GM19023 (cell line): ENCODE data around the gene CTNND2.

Experiments used
- ATAC-seq: cut with Tn5 transposase; IDR thresholded peaks from one replicate; pipeline ENCODE4 v1.9.1; 2021; ENCODE audit warnings: mild to moderate bottlenecking, moderate library complexity; ENCODE audit not compliant: unreplicated experiment

CTNND2 gene

DNA sequence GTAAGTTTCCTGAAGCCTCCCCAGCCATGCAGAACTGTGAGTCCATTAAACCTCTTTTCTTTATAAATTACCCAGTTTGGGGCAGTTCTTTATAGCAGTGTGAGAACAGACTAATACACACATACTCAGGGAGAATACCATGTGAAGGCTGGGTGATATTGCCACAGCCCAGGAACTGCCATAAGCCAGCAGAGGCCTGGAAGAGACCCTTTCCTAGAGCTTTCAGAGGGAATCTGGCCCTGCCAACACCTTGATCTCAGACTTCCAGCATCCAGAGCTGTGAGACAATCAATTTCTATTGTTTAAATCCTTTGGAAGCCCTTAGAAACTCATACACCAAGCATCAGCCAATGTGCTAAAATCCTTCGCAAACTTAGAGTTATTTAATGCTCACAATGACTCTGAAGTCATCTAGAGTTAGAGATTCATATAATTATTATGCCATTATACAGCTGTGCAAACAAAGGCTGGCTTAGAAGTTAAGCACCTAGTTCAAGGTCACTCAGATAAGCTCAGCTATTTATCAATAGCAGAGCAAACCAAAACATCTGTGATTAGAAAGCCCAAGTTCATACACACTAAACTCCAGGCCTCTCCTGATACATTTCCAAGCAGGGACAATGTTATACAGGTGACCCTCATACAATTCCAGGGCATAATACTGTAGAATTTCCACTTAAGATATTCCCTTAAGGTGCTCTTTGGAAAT lies 611.4 kb downstream of the CTNND2 start:
- ATAC-seq, result no peak

GRCh38 chr5:11289733-11290132 lies 614.5 kb downstream of the CTNND2 start:
- no peak for ATAC-seq

DNA sequence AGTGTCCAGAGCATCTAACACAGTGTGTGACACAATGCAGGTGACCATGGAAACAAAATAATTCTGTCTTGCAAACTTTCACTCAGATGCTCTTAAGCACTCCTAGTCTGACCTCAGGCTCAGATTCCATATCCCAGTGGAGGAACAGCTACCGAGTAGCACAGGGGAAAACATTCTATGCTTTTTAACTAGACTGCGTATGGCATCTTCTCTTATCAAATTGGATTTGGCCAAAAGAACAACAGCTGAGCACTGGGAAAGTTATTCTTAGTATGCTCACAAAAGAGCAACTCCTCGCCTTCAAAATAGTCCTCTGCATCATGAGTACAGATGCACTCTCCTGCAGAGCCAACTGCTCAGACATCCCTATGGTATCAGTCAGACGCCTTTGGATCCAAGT lies 615.0 kb downstream of the CTNND2 start:
- ATAC-seq, result no peak

DNA sequence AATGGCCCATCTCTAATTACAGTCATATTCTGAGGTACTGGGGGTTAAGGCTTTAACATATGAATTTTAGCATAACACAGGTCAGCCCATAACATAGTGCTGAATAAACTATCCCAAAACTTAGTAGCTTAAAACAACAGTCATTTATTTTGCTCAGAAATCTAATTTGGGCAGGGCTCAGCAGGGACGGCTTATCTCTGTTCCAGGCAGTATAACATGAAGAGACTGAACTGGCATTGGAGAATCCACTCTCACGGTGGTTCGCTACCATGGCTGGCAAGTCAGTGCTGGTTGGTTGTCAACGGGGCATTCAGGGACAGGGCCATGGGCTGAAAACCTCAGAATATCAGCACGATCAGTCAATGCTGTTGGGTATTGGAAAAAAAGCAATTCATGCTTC lies 622.4 kb downstream of the CTNND2 start:
- no peak for ATAC-seq

DNA sequence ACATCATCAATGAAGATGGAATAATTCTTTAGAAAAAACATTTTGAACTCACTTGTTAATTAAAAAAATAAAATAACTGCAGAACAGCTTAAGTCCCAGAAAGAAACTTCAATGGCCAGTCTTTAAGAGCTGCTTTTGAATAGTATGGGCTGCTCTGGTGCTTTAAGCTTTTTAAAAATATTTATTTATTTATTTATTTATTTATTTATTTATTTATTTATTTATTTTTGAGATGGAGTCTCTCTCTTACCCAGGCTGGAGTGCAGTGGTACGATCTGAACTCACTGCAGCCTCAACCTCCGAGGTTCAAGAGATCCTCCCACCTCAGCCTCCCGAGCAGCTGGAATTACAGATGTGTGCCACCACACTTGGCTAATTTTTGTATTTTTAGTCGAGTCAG lies 626.9 kb downstream of the CTNND2 start:
- ATAC-seq, result no peak

DNA sequence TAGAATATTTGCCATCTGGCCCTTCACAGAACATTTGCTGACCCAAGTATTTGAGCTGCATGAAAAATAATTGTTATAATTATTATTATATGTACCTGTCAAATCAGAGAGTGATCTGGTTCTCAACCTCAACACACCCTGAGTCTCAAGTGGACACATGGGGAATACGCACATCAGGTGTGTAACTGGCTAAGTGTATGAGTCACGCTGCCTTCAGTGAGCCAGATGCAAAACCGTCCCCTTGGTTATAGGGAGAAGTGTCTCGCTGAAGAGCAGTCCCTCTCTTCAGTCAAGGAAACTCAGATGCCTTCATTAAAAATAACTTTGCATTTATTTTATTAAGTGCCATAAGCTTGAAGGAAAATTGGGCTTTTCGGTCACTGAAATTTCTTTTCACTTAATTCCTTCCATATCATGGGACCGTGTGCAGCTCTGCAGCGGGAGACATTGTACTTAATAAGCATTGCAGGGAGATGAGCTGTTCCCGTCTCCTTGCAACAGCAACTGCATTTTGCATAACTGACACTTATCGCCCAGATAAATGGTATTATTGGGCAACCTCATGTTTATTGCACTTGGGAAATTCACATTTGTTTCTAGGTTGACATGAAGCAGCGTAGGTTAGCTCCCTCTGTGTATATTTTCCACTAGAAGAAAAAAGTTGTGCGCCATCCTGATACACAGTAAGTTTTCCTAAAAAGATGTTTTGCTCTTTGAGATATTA lies 630.9 kb downstream of the CTNND2 start:
- no peak for ATAC-seq

- ATAC-seq, result no peak
Observed at GRCh38 chr5:11269515-11269914, 634.7 kb downstream of the CTNND2 start.

DNA sequence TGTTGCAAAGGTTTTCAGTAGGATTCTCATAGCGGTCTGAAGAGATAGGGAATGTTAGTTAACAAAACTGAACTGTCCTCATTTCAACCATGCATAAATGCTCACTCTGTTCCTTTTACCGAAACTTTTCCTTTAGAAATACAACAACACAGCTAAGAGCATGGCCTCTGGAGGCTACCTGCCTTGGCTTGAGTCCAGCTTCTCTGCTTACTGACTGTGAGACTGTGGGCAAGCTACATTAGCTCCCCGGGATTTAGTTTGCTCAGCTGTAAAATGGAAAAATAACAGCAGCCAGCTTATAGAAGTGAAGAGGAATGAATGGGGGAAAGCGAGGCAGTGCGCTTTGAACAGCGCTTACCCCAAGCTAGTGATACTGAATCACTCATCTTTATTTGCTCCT lies 635.4 kb downstream of the CTNND2 start:
- ATAC-seq, result no peak

- ATAC-seq, result no peak
Observed at GRCh38 chr5:11266331-11266730, 637.9 kb downstream of the CTNND2 start.

DNA sequence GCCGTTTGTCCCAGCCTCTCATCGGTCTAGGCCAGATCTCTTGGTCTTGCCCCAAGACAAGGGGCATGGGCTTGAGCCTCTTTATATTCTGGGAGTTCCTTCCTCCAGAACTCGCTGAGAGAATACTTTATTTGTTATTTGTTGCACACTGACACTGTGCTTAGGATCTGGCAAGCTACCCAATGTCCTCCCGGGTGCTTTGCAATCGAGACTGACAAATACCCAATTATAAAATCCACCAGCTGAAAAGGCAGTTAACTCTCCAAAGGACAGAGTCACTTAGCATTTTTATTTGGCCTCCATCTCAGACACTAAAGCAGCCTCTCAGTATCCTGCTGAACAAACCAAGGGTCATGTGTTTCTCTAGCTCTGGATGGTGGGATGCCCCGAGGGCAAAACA lies 643.0 kb downstream of the CTNND2 start:
- no peak for ATAC-seq

GRCh38 chr5:11258001-11258400 lies 646.2 kb downstream of the CTNND2 start:
- no peak for ATAC-seq

DNA sequence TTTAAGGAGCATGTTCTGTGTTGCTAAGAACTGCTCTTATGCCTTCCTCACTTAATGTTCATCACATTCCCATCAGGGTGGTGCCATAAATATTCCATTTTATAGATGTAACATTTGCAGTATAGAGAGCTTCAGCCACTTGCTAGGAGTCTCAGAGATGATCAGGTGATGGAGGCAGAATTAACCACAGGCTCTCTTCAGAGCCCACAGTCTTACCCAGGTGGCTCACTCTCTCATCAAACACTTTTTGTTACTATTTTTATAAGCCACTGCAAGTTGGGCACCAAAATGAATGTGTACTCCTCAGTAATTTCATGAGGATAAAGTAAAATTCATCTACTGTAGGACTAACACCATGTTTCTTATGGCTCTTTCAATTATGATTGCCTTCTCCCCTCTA lies 651.7 kb downstream of the CTNND2 start:
- no peak for ATAC-seq

GRCh38 chr5:11252075-11252474 lies 652.2 kb downstream of the CTNND2 start:
- ATAC-seq, result no peak

DNA sequence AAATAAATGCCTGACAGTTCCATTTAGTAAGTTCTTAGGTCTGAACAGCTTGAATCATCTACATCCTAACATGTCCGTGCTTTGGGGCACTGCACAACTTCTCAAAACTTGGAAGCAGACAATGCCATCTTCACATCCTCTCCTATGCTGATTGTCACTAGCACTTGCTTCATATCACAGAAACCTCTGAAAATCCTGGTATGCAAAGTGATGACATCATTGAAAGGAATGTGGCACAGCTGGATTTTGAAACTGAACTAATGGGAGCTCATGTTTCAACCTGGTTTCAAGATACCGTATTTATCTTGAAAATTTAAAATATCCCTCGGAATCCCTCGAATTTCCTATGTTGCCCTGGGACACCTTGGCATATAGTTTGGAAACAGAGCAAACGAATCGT lies 653.0 kb downstream of the CTNND2 start:
- no peak for ATAC-seq

DNA sequence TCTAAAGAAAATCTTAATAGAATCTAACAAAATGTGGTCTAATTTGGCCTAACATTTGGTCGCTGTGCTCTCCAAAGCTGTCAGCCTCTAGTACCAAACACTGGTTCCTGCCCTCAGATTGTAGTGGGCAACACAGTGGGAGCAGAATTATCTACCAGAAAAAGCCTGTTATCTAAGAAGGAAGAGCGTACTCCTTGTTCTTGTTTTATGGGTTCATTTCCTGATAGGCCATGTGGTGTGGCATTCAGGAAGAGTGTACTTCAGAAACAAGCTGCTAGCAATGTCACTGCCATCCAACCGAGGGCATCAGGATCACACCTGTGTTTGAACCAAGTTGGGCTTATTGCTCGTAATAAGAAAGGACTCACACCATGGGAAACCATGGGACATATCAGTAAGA lies 655.3 kb downstream of the CTNND2 start:
- no peak for ATAC-seq

- no peak for ATAC-seq
Observed at GRCh38 chr5:11247224-11247623, 657.0 kb downstream of the CTNND2 start.

GRCh38 chr5:11240293-11241190 lies 663.7 kb downstream of the CTNND2 start:
- no peak for ATAC-seq

DNA sequence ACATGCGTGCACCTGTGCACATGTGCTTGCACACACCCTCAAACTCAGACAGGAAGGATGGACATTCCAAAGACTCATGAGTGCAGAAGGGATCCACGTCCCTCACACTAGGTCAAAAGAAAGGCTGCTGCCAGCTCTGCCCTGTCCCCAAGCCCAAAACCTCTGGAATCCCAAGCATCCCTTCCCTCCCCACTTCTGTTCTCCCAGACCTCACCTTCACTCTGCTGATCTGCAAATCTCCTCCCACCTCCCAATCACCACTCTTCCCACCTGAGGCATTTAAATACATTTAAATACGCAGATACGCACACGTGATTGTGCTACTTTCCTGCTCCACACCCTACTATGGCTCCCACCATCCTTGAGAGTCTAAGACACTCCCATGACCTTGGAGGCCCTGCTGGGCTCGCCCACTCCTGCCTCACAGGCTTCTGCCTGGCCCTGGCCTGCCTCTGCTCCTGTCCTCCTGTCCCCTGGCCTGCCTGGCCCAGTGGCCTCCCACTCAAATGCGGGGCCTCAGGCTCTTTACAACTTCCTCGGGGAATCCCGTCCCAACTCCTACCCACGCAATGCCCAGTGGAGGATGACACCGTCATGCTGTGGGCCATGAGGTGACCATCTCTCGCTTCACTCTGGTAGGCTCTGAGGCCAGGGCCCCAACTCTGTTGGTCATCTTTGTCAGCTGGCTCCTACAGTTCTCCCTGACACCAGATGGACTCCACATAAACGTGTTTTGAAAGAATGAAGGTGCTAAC lies 664.8 kb downstream of the CTNND2 start:
- no peak for ATAC-seq

DNA sequence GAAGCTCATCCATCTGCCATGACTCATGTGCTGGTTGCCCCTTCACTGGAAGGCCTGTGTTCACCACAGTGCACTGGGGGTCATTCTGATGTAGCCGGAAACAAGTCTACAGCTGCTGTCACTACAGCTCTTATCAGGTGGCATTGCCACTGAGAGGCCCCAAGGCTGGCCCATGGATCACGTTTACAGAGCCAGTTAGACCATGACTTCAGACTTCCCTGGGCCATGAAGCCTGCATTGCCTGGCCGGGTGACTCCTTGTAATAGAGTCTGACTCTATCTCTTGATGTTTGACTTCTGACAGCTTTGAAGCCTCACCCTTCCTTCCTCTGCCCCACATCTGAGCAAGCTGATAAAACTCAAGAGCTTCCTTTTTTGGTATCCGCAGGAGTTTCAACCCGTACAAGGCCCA lies 669.7 kb downstream of the CTNND2 start:
- no peak for ATAC-seq

GRCh38 chr5:11230890-11231289 lies 673.4 kb downstream of the CTNND2 start:
- ATAC-seq, result no peak

GRCh38 chr5:11227064-11227463 lies 677.2 kb downstream of the CTNND2 start:
- ATAC-seq, result no peak
